Stimulated activated CD4-positive, alpha-beta T cell treated with anti-CD3 and anti-CD28 coated beads, Interleukin-12 subunit alpha, Interleukin-12 subunit beta, amount 100 ng/mL, for 4 hours (primary cell): ENCODE data around the gene PWWP2B.

Experiments
- DNase-seq: peaks from one replicate; pipeline ENCODE4 v3.0.0-alpha.2; 2020

PWWP2B gene

DNA sequence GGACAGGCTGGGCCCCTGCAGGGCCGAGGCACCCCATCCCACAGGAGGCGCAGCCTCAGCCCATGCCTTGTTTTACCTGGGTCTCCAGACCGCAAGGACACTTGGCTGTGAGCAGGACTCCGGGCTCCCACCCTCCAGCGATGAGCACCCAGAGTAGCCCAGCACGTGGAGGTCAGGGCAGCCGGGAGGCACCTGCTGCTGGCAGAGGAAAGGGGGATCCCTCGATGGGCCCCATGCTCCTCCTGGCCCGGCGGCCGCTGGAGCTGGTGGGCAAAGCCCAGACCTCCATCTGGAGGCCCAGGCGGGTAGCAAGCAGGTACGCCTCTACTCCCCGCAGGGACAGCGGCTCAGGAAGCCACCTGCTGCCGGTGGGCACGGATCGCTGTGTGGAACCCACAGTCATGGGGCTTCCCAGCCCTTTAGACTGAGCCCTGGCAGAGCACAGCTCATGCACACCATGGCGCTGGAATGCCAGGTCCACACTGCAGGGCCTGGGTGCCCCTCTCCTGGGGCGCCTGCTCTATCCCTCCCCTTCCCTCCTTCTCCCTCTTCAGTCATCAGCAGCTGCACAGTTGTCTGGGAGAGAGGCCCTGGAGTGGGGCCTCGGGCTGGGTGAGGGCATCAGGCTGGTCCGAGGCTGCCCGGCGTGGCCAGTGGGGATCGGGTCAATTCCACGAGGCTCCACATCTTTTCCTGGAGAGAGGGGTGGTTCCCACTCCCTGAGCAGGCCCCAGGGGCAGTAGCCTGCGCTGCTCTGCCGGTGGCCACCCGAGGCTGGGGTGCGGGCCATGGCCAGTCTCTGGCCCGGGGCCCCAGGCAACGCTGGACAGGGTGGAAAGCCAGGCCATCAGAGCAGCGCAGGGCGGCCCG is 65.7 kb downstream of the PWWP2B start:
- DNase-seq: no peak

DNA sequence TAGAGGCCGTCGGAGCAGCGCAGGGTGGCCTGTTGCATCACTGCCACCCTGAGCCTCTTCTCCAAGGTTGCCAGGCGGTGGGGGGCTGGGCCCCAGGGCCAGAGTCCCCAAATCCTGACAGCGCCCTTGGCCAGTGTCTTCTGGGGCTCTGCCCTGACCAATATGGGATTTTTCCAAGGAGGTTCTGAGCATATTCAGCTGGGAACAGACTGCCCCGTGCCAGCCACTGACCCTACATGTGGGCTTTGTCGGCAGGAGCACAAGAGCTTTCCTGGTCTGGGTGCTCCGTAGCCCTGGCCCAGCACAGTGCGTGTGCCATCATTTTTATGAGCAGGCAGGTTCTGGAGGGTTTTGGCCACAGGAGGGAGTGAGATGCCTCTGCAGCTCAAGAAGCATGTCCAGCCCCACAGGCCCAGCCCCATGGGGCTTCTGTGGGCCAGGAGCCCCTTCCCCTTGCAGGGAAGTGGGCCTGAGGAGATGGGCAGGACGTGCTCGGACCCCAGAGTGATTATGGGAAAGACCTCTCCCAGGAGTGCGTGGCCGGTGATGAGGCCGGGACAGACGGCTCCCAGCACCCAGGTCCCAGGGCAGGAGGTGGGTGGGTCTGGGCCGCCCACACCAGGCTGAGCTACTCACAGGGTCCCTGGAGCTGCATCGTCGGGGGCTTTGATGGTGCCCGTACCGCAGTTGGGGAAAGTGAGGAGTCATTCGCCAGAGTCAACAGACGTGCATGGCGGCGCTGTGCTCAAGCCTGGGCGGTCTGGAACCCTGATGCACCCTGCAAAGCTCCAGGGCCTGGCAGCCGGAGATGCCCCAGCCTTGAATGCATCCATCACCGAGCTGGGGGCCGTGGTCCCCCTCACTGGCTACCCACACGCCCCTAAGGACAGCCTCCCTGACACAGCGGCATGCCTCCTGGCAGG is 66.6 kb downstream of the PWWP2B start:
- DNase-seq: no peak

GRCh38 chr10:132464256-132465192 is 67.5 kb downstream of the PWWP2B start:
- no peak for DNase-seq

DNA sequence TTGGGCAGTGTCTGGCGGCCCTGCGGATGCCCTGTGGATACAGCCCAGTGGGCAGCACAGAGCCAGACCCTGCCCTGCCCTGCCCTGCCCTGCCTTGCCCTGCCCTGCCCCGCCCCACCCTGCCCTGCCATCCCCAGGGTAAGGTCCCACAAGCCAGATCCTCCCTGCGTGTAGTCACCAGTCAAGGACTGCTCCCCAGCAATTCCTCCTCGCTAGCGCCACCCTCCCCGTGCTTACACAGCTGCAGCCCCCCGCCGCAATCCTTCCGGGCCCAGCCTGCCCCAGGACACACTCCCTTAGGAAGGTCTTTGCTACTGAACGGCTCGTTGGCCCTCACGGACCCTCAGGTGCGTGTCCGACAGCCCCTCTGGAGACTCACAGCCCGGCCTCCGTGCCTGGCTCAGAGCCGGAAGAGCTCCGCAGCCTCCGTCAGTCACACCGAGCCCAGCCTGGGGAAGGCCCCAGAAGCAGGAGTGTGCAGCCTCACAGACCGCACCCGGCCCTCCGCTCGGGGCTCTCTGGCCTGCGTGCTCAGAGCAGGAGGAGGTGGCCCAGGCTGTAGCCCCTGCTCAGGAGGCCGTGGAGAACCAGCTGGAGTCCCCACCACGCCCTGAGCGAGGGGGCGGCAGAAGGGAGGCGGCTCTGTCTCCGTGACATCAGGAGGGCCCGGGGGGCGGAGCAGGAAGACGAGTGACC is 68.3 kb downstream of the PWWP2B start:
- DNase-seq: no peak

GRCh38 chr10:132465889-132466519 is 69.0 kb downstream of the PWWP2B start:
- no peak for DNase-seq

- no peak for DNase-seq
These were observed 69.8 kb downstream of the PWWP2B start for GRCh38 chr10:132466520-132467463.
